Activated CD4-positive, alpha-beta T cell treated with anti-CD3 and anti-CD28 coated beads for 36 hours (primary cell): Measurements from ENCODE around the gene SEMA4D. TPM values are rescaled to one million over a fixed set of nuclear protein-coding genes. Genes with fewer than 3 reads are reported as not detected.

Experiments
- ATAC-seq: fragments of 200-7000 bp; cut with Tn5 transposase; one replicate; pipeline ENCODE4 v1.10.0; 2021; ENCODE audit warnings: mild to moderate bottlenecking, moderate library complexity
- CTCF ChIA-PET: fragments of 350-600 bp; sonication (Branson Sonifier 250); formaldehyde crosslinking; loops from one replicate; lab custom pipeline; 2021; ENCODE audit warnings: antibody characterized with exemption; lab: Charles Lee
- POLR2A ChIA-PET: fragments of 350-600 bp; sonication (Branson Sonifier 250); formaldehyde crosslinking; loops from one replicate; lab custom pipeline; 2021; ENCODE audit warnings: antibody characterized with exemption, inconsistent platforms; lab: Charles Lee
- DNase-seq: peaks from one replicate; pipeline ENCODE4 v3.0.0-alpha.2; 2020
- H3K27ac Mint-ChIP-seq: one replicate; pipeline ENCODE4 v1.8.0; 2021; ENCODE audit warnings: mixed read lengths
- H3K27me3 Mint-ChIP-seq: one replicate; pipeline ENCODE4 v1.8.0; 2021; ENCODE audit warnings: mixed read lengths
- H3K36me3 Mint-ChIP-seq: one replicate; pipeline ENCODE4 v1.8.0; 2021; ENCODE audit warnings: low read depth, mixed read lengths
- H3K4me1 Mint-ChIP-seq: one replicate; pipeline ENCODE4 v1.8.0; 2021; ENCODE audit warnings: mixed read lengths
- H3K4me3 Mint-ChIP-seq: one replicate; pipeline ENCODE4 v1.8.0; 2021; ENCODE audit warnings: mild to moderate bottlenecking, moderate library complexity, mixed read lengths
- H3K9me3 Mint-ChIP-seq: one replicate; pipeline ENCODE4 v1.8.0; 2021; ENCODE audit warnings: low read depth, mixed read lengths
- intact Hi-C, 2 experiments: fragments of 100-400 bp; cut with DNase I in 1 of 2; cut with micrococcal nuclease in 1 of 2; formaldehyde crosslinking; loops; one replicate each; pipeline versions ENCODE4 v1.14.2 to v1.15.1; 2022 to 2024; cut with DNase I, micrococcal nuclease
- total RNA-seq, 2 experiments: library from RNA; stranded (reverse); gene quantifications; one replicate each; pipeline ENCODE4 v1.2.3, GENCODE V29; 2021

The SEMA4D gene
- total RNA-seq, 2 experiments from 2014 or later = 215 to 226 TPM

- H3K27ac Mint-ChIP-seq = no peak overlapping the region
- CTCF ChIA-PET = no interaction called here
- POLR2A ChIA-PET = interaction anchor here (0.7 kb wide), 1 partner anchor 50 kb away, joined by 3 read pairs; no protein-coding TSS in a partner anchor
- DNase-seq (no peak), ATAC-seq (no peak)
- no peaks in the 10 kb centered on the region for H3K9me3 Mint-ChIP-seq
- no peak overlapping the region for H3K4me3 Mint-ChIP-seq
- intact Hi-C loops = no loop called here
- H3K36me3 Mint-ChIP-seq = peaks cover 53% of the 10 kb centered on the region
- H3K4me1 Mint-ChIP-seq = peaks cover 2% of the 10 kb centered on the region
- H3K27me3 Mint-ChIP-seq = no peaks in the 10 kb centered on the region
Observed at GRCh38 chr9:89358376-89358916, 139.5 kb downstream of the SEMA4D start.

GRCh38 chr9:89357331-89358197 is 140.3 kb downstream of the SEMA4D start:
- no peaks in the 10 kb centered on the region for H3K27me3 Mint-ChIP-seq
- ChIA-PET CTCF (interaction anchor here (0.6 to 1.4 kb wide), 2 partner anchors 14 to 558 kb away, joined by 3 to 5 read pairs; no protein-coding TSS in a partner anchor), POLR2A (interaction anchor here (0.7 to 1.2 kb wide), 2 partner anchors 10 to 51 kb away, joined by 3 read pairs; no protein-coding TSS in a partner anchor)
- peaks cover 4% of the 10 kb centered on the region for H3K4me1 Mint-ChIP-seq
- no peak for ATAC-seq
- intact Hi-C loops = no loop called here
- H3K36me3 Mint-ChIP-seq = peaks cover 56% of the 10 kb centered on the region
- no peak overlapping the region for H3K4me3 Mint-ChIP-seq
- no peak for DNase-seq
- peak overlapping the region; percentile 7 for H3K27ac Mint-ChIP-seq
- no peaks in the 10 kb centered on the region for H3K9me3 Mint-ChIP-seq

- CTCF ChIA-PET = interaction anchor here (0.6 to 1.4 kb wide), 2 partner anchors 14 to 558 kb away, joined by 3 to 5 read pairs; no protein-coding TSS in a partner anchor
- DNase-seq (no peak), ATAC-seq (no peak)
- Mint-ChIP-seq H3K4me1 (peaks cover 11% of the 10 kb centered on the region), H3K9me3 (no peaks in the 10 kb centered on the region), H3K4me3 (no peak overlapping the region), H3K27me3 (no peaks in the 10 kb centered on the region), H3K27ac (no peak overlapping the region), H3K36me3 (peaks cover 61% of the 10 kb centered on the region)
- intact Hi-C loops = no loop called here
- POLR2A ChIA-PET = interaction anchor here (1.2 kb wide), 1 partner anchor 9 kb away, joined by 3 read pairs; no protein-coding TSS in a partner anchor
Observed at GRCh38 chr9:89356782-89357181, 141.1 kb downstream of the SEMA4D start.

GRCh38 chr9:89354471-89354870 is 143.4 kb downstream of the SEMA4D start:
- no peak for ATAC-seq
- H3K4me3 Mint-ChIP-seq = no peak overlapping the region
- CTCF ChIA-PET = interaction anchor here (1.1 kb wide), 1 partner anchor 29 kb away, joined by 4 read pairs; no protein-coding TSS in a partner anchor

GRCh38 chr9:89353989-89354388 is 143.9 kb downstream of the SEMA4D start:
- DNase-seq = no peak
- Mint-ChIP-seq H3K36me3 (peaks cover 64% of the 10 kb centered on the region), H3K27ac (peak overlapping the region; percentile 52), H3K4me1 (peaks cover 18% of the 10 kb centered on the region), H3K4me3 (no peak overlapping the region), H3K27me3 (no peaks in the 10 kb centered on the region), H3K9me3 (no peaks in the 10 kb centered on the region)
- CTCF ChIA-PET = interaction anchor here (1.1 kb wide), 1 partner anchor 29 kb away, joined by 4 read pairs; no protein-coding TSS in a partner anchor
- no peak for ATAC-seq
- intact Hi-C loops = no loop called here
- POLR2A ChIA-PET = no interaction called here

More at GRCh38 chr9:89354471-89354870, 143.4 kb downstream of the SEMA4D start:
- POLR2A ChIA-PET = no interaction called here
- Mint-ChIP-seq H3K9me3 (no peaks in the 10 kb centered on the region), H3K27ac (peak overlapping the region; percentile 52), H3K27me3 (no peaks in the 10 kb centered on the region), H3K4me1 (peaks cover 18% of the 10 kb centered on the region), H3K36me3 (peaks cover 64% of the 10 kb centered on the region)
- intact Hi-C loops = no loop called here
- no peak for DNase-seq

GRCh38 chr9:89352874-89353649 is 144.9 kb downstream of the SEMA4D start:
- POLR2A ChIA-PET = no interaction called here

GRCh38 chr9:89352451-89352850 is 145.5 kb downstream of the SEMA4D start:
- intact Hi-C loops = no loop called here
- Mint-ChIP-seq H3K9me3 (no peaks in the 10 kb centered on the region), H3K27me3 (no peaks in the 10 kb centered on the region), H3K36me3 (peaks cover 63% of the 10 kb centered on the region), H3K4me3 (no peak overlapping the region), H3K27ac (peak overlapping the region; percentile 66), H3K4me1 (peaks cover 18% of the 10 kb centered on the region)
- DNase-seq (no peak), ATAC-seq (no peak)
- ChIA-PET POLR2A (no interaction called here), CTCF (interaction anchor here (1.1 to 1.2 kb wide), 2 partner anchors 11 to 15 kb away, joined by 3 to 4 read pairs; no protein-coding TSS in a partner anchor)

More at GRCh38 chr9:89352874-89353649, 144.9 kb downstream of the SEMA4D start:
- Mint-ChIP-seq H3K27ac (peak overlapping the region; percentile 52), H3K4me3 (no peak overlapping the region), H3K4me1 (peaks cover 18% of the 10 kb centered on the region), H3K36me3 (peaks cover 67% of the 10 kb centered on the region), H3K9me3 (no peaks in the 10 kb centered on the region), H3K27me3 (no peaks in the 10 kb centered on the region)
- CTCF ChIA-PET = interaction anchor here (1.1 to 1.2 kb wide), 3 partner anchors 12 to 28 kb away, joined by 3 to 4 read pairs (median 4); no protein-coding TSS in a partner anchor
- DNase-seq (no peak), ATAC-seq (no peak)
- intact Hi-C loops = no loop called here

- ChIA-PET POLR2A (interaction anchor here (0.5 kb wide), 1 partner anchor 216 kb away, joined by 3 read pairs; no protein-coding TSS in a partner anchor), CTCF (interaction anchor here (0.7 to 1.2 kb wide), 2 partner anchors 11 to 234 kb away, joined by 3 read pairs; no protein-coding TSS in a partner anchor)
- peak overlapping the region; percentile 66 for H3K27ac Mint-ChIP-seq
- H3K27me3 Mint-ChIP-seq = no peaks in the 10 kb centered on the region
- peaks cover 17% of the 10 kb centered on the region for H3K4me1 Mint-ChIP-seq
- no peaks in the 10 kb centered on the region for H3K9me3 Mint-ChIP-seq
- intact Hi-C loops = no loop called here
- ATAC-seq = no peak
- no peak for DNase-seq
- H3K4me3 Mint-ChIP-seq = no peak overlapping the region
- H3K36me3 Mint-ChIP-seq = peaks cover 68% of the 10 kb centered on the region
Observed at GRCh38 chr9:89351584-89352300, 146.2 kb downstream of the SEMA4D start.

- POLR2A ChIA-PET = no interaction called here
- DNase-seq (no peak), ATAC-seq (no peak)
- Mint-ChIP-seq H3K9me3 (no peaks in the 10 kb centered on the region), H3K27me3 (no peaks in the 10 kb centered on the region), H3K4me1 (peaks cover 17% of the 10 kb centered on the region), H3K4me3 (no peak overlapping the region), H3K27ac (peak overlapping the region; percentile 11), H3K36me3 (peaks cover 68% of the 10 kb centered on the region)
- CTCF ChIA-PET = interaction anchor here (0.7 kb wide), 1 partner anchor 235 kb away, joined by 3 read pairs; no protein-coding TSS in a partner anchor
- intact Hi-C loops = no loop called here
Observed at GRCh38 chr9:89350988-89351557, 146.8 kb downstream of the SEMA4D start.

- ChIA-PET CTCF (no interaction called here), POLR2A (interaction anchor here (0.6 kb wide), 1 partner anchor 168 kb away, joined by 4 read pairs; no protein-coding TSS in a partner anchor)
- H3K9me3 Mint-ChIP-seq = no peaks in the 10 kb centered on the region
- H3K27me3 Mint-ChIP-seq = no peaks in the 10 kb centered on the region
- H3K36me3 Mint-ChIP-seq = peaks cover 72% of the 10 kb centered on the region
- DNase-seq (no peak), ATAC-seq (no peak)
- no peak overlapping the region for H3K4me3 Mint-ChIP-seq
- peaks cover 22% of the 10 kb centered on the region for H3K4me1 Mint-ChIP-seq
- no peak overlapping the region for H3K27ac Mint-ChIP-seq
- intact Hi-C loops = no loop called here
Observed at GRCh38 chr9:89349607-89350006, 148.3 kb downstream of the SEMA4D start.
